UCSD-AML1 (cell line): ENCODE results near the gene SART1.
"Not testable (repeated sequence)": the region's sequence is repeated elsewhere in the genome, so short reads cannot be mapped to it uniquely, and the experiment has no call there.

Source experiments
- DNase-seq: peaks from one replicate; lab custom pipeline; 2025; ENCODE audit not compliant: unreplicated experiment; lab: John Stamatoyannopoulos, UW

SART1 gene

DNA sequence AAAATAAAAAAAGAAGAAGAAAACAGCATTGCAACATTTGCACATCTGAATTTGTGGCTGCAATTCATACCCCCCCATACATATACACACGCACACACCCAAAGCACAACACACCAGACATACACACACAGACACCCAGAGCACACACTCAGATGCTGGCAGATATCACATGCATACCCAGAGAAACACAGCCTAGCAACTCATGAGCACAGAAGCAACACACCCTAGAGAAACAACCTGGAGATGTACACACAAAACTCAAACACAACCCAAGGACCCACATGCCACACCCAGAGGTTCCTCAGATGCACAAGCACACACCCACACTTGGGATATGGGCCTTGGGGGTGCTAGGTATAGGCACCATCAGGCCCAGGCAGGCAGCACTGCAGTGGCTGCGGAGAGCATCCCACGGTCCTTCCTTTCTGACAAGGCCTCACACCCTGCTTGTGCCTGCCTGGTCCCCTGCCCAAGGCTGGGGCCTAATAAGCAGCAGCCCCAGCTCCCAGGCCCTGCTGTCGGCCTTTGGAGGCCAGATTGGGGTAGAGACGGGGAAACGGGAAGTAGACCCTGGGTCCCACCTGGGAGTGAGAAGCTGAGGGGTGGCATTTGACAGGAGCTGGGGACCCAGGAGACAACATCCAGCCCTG is 53.4 kb downstream of the SART1 start:
- DNase-seq: no peak

- no peak for DNase-seq
Observed at GRCh38 chr11:66015454-66015881, 53.9 kb downstream of the SART1 start.

- no peak for DNase-seq
Observed at GRCh38 chr11:66015936-66016792, 54.6 kb downstream of the SART1 start.

GRCh38 chr11:66016793-66017177 is 55.3 kb downstream of the SART1 start:
- DNase-seq: no peak

GRCh38 chr11:66017321-66017720 is 55.8 kb downstream of the SART1 start:
- no peak for DNase-seq

GRCh38 chr11:66020212-66020611 is 58.7 kb downstream of the SART1 start:
- DNase-seq: no peak

- peak; percentile 81 for DNase-seq
Observed at GRCh38 chr11:66020618-66021357, 59.3 kb downstream of the SART1 start.

DNA sequence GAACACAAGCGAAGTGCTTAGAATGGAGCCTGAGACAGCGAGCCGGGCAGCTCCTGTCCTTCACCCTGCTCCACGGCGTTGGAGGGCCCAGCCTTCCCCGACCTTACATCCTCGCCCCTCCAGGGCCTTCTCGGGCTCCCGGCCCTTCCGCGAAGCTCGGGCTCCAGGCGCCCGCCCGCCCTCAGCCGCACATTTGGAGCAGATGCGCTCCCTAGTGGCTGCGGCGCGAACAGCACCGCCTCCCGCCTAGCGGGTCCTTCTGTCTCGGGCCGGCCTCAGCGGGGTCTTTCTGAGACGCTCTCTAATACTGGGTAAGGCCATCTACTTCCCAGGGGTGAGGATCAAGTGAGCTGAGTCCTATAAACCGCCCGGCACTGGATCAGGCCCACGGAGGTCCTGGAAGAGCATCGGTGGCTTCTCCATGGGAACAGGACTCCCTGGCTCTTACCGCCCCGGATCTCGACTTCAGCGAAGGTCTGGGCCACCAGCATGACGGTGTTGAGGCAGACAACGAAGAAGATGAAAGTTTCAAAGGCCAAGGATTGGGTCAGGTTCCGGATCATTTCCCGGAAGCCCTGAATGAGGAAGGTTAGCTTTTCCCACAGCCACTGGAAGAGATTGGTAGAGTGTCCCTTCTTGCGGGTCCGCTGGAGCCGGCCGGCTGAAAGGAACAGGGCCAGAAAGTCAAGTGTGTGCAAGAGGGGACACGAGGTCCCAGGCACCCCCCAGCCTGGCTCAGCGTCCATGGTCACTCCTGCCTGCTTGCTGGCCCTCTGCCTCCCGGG is 61.1 kb downstream of the SART1 start:
- peak; percentile 79 for DNase-seq

DNA sequence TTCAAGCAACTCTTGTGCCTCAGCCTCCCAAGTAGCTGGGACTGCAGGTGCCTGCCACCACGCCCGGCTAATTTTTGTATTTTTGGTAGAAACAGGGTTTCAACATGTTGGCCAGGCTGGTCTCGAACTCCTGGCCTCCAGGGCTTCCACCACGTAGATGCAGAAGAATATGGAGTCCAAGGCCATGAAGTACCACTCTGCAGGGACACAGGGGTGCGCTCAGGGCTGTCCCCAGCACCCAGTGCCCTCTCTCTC is 61.6 kb downstream of the SART1 start:
- not testable (repeated sequence) for DNase-seq

DNA sequence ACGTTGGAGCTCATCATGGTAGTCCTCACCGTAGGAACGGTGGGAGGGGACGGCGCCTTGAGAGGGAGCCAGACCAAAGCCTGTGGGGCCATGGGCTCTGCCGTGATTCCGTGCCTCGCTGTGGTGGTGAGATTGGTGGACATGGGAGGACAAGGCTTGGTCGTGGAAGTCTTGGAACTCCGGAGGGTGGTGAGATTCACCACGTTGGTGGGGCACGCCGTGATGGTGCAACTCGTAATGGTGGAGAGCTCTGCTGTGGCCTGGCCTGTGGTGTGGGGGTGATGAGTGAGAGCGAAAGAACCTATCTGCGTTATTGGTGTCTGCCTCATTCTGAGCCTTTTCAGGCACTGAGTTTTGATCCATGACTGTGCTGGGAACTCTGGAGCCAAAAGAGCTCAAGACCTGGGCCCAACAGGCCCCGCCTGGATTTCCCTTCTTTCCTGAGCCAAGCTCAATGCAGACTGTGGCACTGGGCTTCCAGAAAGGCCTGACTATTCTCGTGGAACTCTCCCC is 64.5 kb downstream of the SART1 start, which contains the start of gene CATSPER1:
Gene CATSPER1, minus strand, starts transcription at position 463 of the 513 bp plus-strand sequence. Its CDS starts 100 bp downstream, at position 363.
- DNase-seq: no peak
